AG09309 (cell line): ENCODE measurements around the gene CCNF.

Source experiments
- DNase-seq: peaks from one replicate; pipeline ENCODE4 v3.0.0-alpha.2; 2010; ENCODE audit warnings: low read depth
- H3K4me3 ChIP-seq: 2 replicates; pipeline ENCODE4 v1.5.1; 2011; ENCODE audit warnings: mild to moderate bottlenecking, low read depth, low read length, moderate library complexity; ENCODE audit not compliant: control insufficient read depth
- TF ChIP-seq, protein P1 (sequence below): IDR thresholded peaks from 2 replicates; pipeline ENCODE4 v1.5.1; 2011; ENCODE audit warnings: mild to moderate bottlenecking, low read depth, low read length, inconsistent platforms; ENCODE audit not compliant: insufficient read depth, control insufficient read depth; ENCODE audit errors: missing control alignments

The CCNF gene

DNA sequence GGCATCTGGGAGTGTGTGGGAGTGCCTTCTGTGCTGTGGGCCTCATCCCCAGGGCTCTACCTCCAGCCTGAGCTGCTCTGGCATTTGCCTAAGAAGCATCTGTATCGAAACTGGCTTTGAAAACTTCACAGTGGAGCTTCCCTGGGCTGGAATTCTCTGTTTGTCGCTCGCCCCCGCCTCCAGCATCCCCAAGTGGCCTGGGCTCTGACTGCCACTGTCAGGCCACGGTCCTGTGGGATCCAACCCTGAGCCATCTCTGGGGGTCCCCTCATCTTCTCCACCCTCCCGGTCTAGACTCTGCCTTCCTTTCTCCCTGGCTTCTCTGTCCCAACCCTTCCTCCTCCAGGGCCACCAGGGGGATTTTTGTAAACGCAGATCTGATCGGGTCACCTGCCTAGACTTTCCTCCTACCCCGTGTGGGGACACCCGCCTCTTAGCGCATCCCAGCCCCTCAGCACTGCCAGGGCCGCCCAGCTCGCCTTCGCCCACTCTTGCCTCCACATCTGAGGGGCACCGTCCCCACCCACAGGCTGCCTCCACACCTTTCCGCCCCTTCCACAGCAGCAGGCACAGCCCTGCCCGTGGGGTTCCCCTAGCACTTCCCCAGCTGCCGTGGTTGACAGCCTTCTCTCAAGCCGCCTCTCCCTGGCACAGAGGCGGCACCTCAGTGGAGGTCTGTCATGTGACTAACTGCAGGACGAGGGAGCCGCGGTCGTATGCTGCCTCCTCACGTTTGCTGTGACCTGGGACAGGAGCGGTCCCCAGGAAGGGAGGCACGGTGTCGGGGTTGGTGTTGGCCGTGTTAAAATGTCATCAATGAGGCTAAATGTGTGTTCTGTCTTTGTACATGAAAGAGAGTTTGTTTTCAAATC lies 57.6 kb downstream of the CCNF start:
- TF ChIP-seq, protein P1, sequence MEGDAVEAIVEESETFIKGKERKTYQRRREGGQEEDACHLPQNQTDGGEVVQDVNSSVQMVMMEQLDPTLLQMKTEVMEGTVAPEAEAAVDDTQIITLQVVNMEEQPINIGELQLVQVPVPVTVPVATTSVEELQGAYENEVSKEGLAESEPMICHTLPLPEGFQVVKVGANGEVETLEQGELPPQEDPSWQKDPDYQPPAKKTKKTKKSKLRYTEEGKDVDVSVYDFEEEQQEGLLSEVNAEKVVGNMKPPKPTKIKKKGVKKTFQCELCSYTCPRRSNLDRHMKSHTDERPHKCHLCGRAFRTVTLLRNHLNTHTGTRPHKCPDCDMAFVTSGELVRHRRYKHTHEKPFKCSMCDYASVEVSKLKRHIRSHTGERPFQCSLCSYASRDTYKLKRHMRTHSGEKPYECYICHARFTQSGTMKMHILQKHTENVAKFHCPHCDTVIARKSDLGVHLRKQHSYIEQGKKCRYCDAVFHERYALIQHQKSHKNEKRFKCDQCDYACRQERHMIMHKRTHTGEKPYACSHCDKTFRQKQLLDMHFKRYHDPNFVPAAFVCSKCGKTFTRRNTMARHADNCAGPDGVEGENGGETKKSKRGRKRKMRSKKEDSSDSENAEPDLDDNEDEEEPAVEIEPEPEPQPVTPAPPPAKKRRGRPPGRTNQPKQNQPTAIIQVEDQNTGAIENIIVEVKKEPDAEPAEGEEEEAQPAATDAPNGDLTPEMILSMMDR, result peak; percentile 19
- H3K4me3 ChIP-seq, result no peak overlapping the region
- DNase-seq, result no peak

DNA sequence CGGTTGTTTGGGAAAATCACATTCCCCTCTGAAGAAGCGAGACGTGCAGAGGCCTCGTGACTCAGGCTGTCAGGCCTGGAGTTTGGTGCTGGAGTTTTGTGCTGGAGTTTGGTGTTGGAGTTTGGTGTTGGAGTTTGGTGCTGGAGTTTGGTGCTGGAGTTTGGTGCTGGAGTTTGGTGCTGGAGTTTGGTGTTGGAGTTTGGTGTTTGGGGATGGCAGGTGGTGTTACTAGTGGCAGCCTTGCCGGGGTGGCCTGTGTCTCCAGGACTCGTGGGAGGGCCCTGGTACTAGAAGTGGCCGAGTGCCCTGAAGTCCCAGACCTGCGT lies 58.2 kb downstream of the CCNF start:
- TF ChIP-seq, protein P1, result no peak
- no peak for DNase-seq
- H3K4me3 ChIP-seq, result no peak overlapping the region

DNA sequence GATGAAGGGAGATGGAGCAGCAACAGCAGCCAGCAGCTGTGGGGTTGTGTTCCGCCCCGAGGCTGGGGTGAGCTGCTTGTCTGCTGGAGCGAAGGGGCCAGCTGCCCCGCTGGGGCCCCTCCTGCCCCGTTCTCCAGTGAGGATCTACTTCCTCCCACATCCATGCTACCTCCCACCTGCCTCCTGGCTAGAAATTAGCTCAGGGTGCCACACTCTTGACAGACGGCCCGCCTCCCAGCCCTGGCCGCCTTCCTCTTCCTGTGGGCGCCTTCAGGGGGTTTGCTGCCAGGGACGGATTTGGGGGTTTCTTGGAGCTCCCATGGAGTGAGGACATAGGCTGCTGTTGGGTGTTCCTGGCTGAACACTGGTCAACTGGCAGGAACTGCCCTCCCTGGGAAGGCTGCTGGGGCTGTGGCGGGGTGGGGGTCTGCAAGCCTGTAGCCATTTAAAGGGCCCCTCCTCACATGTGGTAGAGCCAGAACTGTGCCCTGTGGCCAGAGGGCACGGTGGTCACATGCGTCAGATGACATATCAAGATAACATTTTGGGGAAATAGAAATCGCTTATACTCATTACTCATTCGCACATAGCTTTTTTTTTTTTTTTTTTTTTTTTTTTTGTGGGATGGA lies 58.8 kb downstream of the CCNF start:
- no peak for DNase-seq
- H3K4me3 ChIP-seq, result no peak overlapping the region
- TF ChIP-seq, protein P1, result no peak

DNA sequence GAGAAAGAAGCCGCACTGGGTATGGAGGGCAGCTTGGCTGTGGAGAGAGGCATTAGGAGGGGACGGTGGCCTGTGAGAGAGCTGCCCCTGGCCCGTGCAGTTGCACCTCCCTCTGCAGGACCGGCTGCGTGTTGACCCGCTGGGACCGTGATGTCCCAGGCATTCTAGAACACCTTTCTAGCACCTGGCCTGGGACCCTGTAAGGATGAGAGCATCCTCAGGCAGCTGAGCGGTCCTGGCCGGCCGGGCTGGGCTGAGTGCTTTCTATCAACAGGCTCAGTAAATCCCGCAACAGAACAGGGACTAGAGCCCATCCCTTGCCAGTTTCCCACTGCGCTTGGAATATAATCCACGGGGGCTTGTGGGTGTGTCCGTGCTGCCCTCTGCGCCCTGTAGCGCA lies 60.3 kb downstream of the CCNF start:
- H3K4me3 ChIP-seq, result no peak overlapping the region
- no peak for DNase-seq
- TF ChIP-seq, protein P1, result no peak

DNA sequence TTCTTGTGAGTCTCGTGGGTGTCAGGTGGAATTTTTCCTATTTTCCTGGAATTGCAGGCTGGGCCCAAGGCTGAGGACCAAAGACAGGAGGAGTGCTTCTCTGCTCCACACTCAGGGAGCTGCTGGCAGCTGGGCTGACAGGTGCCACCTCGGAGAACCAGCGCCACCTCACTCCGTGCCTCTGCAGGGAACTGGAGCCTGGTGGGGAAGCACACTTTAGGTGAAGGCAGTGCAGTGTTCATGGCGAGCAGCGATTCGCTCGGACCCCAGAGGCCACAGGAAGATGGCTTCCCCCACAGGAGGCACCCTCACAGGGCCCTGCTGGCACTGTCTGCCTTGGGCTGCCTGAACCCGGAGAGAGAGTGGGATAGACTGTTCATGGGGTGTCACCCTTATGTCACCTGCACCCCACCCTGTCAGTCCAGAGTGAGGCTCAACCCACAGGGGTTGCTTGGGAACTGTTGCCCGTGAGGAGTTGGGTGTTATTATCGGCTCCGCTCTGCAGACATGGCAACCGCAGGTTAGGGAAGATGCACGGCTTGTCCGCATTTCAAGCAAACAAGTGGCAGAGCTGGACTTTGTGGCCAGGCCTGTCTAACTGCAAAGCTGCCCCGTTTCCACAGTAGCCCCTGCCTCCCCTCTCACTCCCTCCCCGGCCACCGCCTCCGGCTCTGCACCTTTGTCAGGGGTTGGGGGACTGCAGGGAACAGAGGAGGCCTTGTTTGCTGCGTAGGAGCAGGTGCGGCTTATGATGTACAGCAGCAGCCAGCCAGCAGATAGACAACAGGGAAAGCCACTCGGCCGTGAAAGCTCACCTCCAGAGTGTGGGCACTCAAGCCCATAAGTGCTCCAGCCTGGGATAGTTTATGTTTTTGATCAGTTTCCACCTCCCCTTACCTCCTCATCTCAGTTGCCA lies 61.2 kb downstream of the CCNF start:
- TF ChIP-seq, protein P1, result no peak
- DNase-seq, result no peak
- H3K4me3 ChIP-seq, result no peak overlapping the region

DNA sequence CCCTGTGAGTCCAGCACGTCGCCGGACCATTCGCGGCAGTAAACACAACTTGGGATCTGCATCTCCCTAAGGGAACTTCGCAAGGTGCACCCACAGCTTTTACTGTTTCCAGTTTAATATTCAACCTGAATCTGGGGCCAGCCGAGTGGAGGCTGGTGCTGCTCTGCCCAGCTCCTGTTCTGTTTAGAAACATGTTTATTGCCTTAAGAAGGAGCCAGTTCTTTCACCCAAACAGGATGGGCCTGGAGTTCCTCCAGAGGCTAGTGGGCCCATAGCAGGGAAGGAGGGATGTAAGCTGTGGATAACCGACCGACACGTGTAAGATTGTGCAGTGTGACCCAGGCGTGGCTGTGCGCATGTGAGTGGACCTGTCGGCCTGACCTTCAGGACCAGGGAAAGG lies 63.0 kb downstream of the CCNF start:
- TF ChIP-seq, protein P1, result no peak
- no peak overlapping the region for H3K4me3 ChIP-seq
- DNase-seq, result no peak
